ENCODE data around the gene HIRA. TPM values are rescaled to one million over a fixed set of nuclear protein-coding genes. Genes with fewer than 3 reads are reported as not detected.

HIRA gene
- total and polyA plus RNA-seq, 9 of the 15 experiments (the other 6 are each of a cell fraction or from before 2014, with no cell fraction given), result 0.96 to 132 (median 58.4) TPM

DNA sequence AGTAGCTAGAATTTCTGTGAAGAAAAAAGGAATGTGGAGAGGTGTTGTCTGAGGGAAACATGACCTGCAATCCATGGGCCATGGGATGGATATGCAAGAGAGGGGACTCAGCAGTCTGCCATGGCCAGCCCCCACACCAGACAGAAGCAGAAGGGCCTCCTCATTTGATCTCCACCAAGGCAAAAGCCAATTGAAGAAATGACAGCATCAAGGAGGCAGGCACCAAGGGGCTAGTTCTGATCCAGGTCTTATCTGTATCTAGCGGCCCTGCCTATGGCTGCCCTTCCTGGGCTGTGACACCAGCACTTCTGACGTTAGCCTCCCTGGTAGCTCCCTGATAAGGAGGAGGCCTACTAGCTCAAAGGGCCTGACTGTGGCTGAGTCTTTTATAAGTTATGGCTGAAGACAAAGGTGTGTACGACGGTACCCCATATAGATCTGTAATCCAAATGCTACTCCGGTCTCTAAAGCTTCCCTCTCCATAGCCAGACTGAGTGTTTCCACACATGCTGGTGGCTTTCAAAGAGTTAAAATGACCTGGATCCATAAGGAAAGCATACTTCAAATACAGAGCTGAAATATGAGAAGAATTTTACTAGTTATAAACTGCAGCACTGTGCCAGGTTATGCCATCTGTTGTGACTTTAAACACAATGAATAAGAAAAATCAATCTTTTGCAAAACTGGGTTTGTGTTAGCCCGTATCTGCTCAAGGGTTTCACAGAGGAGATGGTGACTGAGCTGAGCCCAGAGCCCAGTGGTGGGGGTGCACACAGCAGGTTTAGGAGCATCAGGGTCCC is 34.4 kb downstream of the HIRA start (continued):
- TF ChIP-seq SRSF7 (optimal IDR thresholded peaks at IDR 0.05; ENCODE audit: low read depth, low read length), result no peak
- no peak for TF ChIP-seq SMC3 (conservative IDR thresholded peaks at IDR 0.05; ENCODE audit: insufficient read depth, low read depth, low read length)
- TF ChIP-seq RBBP5 (IDR thresholded peaks at IDR 0.05; ENCODE audit: borderline replicate concordance, insufficient read depth, low read length, poor library complexity, severe bottlenecking), result peak; percentile 98
- peak; percentile 82; the same call in 1 of the 2 replicates for TF ChIP-seq ILF3 (IDR thresholded peaks at IDR 0.05; ENCODE audit: borderline replicate concordance)
- TF ChIP-seq RBM22 (IDR thresholded peaks at IDR 0.05; ENCODE audit: low read depth, low read length, poor library complexity, severe bottlenecking), result no peak
- TF ChIP-seq, protein P1, sequence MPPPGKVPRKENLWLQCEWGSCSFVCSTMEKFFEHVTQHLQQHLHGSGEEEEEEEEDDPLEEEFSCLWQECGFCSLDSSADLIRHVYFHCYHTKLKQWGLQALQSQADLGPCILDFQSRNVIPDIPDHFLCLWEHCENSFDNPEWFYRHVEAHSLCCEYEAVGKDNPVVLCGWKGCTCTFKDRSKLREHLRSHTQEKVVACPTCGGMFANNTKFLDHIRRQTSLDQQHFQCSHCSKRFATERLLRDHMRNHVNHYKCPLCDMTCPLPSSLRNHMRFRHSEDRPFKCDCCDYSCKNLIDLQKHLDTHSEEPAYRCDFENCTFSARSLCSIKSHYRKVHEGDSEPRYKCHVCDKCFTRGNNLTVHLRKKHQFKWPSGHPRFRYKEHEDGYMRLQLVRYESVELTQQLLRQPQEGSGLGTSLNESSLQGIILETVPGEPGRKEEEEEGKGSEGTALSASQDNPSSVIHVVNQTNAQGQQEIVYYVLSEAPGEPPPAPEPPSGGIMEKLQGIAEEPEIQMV (tag; conservative IDR thresholded peaks at IDR 0.05; ENCODE audit: low read depth), result no peak
- TF ChIP-seq BMI1 (IDR thresholded peaks at IDR 0.05; ENCODE audit: low read length), result no peak
- TF ChIP-seq, protein P2, sequence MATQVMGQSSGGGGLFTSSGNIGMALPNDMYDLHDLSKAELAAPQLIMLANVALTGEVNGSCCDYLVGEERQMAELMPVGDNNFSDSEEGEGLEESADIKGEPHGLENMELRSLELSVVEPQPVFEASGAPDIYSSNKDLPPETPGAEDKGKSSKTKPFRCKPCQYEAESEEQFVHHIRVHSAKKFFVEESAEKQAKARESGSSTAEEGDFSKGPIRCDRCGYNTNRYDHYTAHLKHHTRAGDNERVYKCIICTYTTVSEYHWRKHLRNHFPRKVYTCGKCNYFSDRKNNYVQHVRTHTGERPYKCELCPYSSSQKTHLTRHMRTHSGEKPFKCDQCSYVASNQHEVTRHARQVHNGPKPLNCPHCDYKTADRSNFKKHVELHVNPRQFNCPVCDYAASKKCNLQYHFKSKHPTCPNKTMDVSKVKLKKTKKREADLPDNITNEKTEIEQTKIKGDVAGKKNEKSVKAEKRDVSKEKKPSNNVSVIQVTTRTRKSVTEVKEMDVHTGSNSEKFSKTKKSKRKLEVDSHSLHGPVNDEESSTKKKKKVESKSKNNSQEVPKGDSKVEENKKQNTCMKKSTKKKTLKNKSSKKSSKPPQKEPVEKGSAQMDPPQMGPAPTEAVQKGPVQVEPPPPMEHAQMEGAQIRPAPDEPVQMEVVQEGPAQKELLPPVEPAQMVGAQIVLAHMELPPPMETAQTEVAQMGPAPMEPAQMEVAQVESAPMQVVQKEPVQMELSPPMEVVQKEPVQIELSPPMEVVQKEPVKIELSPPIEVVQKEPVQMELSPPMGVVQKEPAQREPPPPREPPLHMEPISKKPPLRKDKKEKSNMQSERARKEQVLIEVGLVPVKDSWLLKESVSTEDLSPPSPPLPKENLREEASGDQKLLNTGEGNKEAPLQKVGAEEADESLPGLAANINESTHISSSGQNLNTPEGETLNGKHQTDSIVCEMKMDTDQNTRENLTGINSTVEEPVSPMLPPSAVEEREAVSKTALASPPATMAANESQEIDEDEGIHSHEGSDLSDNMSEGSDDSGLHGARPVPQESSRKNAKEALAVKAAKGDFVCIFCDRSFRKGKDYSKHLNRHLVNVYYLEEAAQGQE (IDR thresholded peaks at IDR 0.05; ENCODE audit: borderline replicate concordance), result peak; percentile 62; the same call in 1 of the 2 replicates
- TF ChIP-seq, protein P2 (CRISPR knock-in tag; IDR thresholded peaks at IDR 0.05; ENCODE audit: low read depth), result peak; percentile 23; the same call in 1 of the 2 replicates
- 0 out of 2 replicates have a peak, but pooled peaks have one; percentile 25 for TF ChIP-seq PHF8 (IDR thresholded peaks at IDR 0.05; ENCODE audit: borderline replicate concordance, low read length)
- TF ChIP-seq ZNF589 (CRISPR knock-in tag; IDR thresholded peaks at IDR 0.05; ENCODE audit: low read depth), result peak; percentile 93
- peak; percentile 75; the same call in 1 of the 2 replicates for TF ChIP-seq KLF6 (CRISPR knock-in tag; IDR thresholded peaks at IDR 0.05; ENCODE audit: borderline replicate concordance)
- TF ChIP-seq RFX5 (IDR thresholded peaks at IDR 0.05; ENCODE audit: low read depth, low read length), result no peak
- TF ChIP-seq ESRRB (CRISPR knock-in tag; IDR thresholded peaks at IDR 0.05; ENCODE audit: borderline replicate concordance), result 0 out of 2 replicates have a peak, but pooled peaks have one; percentile 5
- TF ChIP-seq HDAC2 (IDR thresholded peaks at IDR 0.05), result no peak
- no peak for TF ChIP-seq MCM3 (IDR thresholded peaks at IDR 0.05)
- TF ChIP-seq RHOXF2B (CRISPR knock-in tag; conservative IDR thresholded peaks at IDR 0.05), result 0 out of 2 replicates have a peak, but pooled peaks have one; percentile 16
